HG03025 (cell line): Measurements from ENCODE around the gene TGM6.
"Not testable (repeated sequence)": the region's sequence is repeated elsewhere in the genome, so short reads cannot be mapped to it uniquely, and the experiment has no call there.

ENCODE experiments used
- ATAC-seq: cut with Tn5 transposase; IDR thresholded peaks from one replicate; pipeline ENCODE4 v1.9.1; 2021; ENCODE audit warnings: mild to moderate bottlenecking, moderate library complexity; ENCODE audit not compliant: unreplicated experiment, low FRiP score

Gene TGM6

DNA sequence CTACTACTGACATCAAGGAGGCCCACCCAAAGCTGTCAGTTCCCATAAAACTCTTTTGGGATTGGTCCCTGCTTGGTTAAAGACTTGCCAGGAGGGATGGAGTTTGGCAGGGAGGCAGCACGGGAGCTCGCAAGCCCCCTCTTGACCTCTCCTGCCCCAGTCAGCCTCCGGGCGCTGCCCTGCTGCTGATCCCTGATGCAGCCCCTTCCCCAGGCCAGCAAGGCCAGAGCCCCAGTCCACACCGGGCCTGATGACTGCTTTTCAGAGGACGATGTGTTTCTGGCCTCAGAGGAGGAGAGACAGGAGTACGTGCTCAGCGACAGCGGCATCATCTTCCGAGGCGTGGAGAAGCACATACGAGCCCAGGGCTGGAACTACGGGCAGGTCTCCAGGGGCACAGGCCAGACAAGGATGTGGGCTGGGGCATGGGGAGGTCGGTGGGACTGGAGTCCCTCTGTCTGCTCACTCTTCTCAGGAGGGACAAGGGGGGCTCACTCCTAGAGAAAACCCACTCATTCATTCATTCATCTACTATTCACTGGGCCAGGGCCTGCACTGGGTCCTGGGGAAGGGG lies 15.6 kb downstream of the TGM6 start:
- no peak for ATAC-seq

DNA sequence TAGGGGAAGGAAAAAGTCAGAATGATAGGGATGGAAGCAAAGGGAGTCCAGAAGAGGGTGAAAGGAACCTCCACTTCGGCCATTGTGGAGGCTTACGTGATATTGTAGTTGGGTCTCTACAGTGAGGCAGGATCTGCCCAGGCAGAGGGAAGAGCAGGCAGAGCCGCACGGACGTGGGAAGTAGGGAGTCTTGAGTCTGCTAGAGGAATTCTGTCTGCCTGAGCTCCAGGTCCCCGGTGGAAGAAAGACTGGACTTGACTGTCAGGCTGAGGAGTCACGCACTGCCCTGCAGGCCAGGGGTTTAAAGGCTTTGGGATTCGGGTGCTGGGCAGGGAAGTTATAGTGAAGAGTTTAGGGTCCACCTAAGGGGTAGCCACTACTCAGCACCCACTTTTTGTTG lies 16.4 kb downstream of the TGM6 start:
- ATAC-seq: no peak

DNA sequence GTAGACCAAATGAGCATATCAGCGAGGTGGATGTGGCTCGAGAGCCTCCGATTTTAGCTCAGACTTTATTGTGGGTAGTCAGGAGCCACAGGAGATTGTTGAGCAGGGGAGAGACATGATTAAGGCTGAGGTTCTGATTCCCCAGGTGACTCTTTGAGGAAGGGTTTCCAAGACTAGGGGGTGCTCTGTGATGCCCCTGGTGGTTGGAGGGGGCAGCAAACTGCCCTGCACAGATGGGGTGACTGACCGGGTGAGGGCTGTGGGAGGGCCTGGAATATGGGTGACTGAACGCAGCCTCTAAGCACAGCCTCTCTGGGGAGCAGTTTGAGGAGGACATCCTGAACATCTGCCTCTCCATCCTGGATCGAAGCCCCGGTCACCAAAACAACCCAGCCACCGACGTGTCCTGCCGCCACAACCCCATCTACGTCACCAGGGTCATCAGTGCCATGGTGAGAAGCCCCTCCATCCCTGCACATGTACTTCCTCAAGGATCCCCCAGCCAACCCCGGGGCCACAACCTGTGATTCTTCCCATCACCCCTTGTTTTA lies 17.0 kb downstream of the TGM6 start:
- no peak for ATAC-seq

GRCh38 chr20:2398449-2398848 lies 17.7 kb downstream of the TGM6 start:
- no peak for ATAC-seq

GRCh38 chr20:2399390-2399789 lies 18.7 kb downstream of the TGM6 start:
- no peak for ATAC-seq

DNA sequence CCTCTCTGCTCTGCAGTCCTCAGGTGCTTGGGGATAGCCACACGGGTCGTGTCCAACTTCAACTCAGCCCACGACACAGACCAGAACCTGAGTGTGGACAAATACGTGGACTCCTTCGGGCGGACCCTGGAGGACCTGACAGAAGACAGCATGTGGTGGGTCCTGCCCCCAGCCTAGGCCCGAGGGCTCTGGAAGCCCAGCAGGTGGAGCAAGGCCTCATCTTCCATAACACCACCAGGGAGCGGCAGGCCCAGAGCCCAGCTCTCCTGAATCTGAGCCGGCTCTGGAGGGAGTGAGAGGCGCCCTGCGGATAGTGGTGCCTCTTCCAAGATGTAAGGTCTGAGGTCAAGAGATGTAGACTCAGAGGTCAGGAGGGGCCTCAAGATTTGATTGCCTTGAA lies 19.6 kb downstream of the TGM6 start:
- no peak for ATAC-seq

DNA sequence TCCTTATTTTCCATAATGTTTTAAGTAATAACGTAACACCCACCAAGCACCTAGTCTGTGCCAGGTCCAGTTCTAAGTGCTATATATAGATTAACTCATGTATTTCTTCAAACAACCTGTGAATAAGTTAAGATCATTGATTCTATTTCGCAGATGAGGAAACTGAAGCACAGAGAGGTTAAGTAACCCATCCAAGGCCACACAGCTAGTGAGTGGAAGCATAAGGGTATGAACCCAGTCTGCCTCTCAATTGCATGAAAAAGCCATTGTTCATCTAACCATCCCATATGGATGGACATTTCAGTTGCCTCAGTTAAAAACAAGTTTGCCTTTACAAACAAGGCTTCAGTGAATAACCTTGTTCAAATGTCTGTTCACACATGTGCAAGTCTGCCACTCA lies 20.8 kb downstream of the TGM6 start:
- no peak for ATAC-seq

DNA sequence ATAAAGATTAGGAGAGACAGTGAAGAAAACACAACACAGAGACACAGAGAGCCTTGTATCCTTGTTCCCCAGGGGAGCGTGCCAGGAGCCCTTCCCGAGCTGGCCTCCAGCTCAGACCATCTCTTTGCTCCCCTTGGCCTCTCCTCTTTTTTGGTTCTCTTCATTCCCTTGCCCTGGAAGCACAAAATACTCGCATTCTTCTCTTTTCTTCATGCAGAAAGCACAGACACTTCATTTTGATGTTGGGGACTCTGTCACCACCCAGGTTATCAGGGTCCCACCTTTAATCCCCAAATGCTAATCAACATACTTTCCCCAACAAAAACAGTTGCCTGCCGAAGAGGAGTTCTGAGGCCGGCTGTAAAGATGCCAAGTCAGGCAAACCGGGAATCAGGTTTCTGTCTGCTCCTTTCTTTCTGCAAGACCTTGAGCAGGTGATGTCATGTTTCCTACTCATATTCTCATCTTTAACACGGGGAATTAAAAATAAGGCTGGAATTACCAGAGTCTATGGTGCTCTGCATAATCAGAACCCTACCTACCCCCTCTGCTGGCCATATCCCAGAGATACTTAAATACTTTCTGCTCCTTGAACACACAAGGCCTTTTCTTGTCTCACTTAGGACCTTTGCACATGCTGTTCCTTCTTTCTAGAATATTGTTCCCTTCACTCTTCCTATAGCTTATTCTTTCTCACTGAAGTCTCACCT lies 21.7 kb downstream of the TGM6 start:
- ATAC-seq: no peak

DNA sequence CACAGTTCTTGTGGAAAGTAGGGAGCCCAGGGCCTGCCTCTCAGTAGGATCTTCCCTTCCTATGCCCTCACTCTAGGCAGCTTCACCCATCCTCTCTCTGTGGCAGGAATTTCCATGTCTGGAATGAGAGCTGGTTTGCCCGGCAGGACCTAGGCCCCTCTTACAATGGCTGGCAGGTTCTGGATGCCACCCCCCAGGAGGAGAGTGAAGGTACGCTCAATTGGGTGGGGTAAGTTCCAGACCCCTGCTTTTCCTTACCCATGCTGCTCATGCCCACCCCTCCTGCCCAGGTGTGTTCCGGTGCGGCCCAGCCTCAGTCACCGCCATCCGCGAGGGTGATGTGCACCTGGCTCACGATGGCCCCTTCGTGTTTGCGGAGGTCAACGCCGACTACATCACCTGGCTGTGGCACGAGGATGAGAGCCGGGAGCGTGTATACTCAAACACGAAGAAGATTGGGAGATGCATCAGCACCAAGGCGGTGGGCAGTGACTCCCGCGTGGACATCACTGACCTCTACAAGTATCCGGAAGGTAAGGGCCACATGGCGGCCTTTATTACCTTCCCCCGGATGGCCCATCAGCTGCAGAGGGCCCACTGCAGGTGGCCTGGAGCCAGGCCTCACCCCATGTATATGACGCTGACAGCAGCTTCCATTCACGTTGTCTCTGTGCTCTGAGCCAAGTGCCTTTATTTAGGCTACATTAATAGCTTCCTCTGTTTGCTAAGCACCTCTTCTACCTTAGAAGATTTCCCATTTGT lies 22.8 kb downstream of the TGM6 start:
- no peak for ATAC-seq

- no peak for ATAC-seq
Observed at GRCh38 chr20:2405693-2406065, 25.0 kb downstream of the TGM6 start.

DNA sequence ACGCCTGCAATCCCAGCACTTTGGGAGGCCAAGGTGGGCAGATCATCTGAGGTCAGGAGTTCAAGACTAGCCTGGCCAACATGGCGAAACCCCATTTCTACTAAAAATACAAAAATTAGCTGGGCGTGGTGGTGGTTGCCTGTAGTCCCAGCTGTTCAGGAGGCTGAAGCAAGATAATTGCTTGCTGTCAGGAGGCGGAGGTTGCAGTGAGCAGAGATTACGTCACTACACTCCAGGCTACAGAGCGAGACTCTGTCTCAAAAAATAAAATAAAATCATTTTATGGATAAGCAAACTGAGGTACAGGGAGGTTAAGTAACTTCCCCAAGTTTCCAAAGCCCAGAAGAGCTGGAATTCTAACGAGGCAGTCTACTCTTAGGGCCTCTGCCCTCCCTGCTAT lies 26.7 kb downstream of the TGM6 start:
- not testable (repeated sequence) for ATAC-seq

DNA sequence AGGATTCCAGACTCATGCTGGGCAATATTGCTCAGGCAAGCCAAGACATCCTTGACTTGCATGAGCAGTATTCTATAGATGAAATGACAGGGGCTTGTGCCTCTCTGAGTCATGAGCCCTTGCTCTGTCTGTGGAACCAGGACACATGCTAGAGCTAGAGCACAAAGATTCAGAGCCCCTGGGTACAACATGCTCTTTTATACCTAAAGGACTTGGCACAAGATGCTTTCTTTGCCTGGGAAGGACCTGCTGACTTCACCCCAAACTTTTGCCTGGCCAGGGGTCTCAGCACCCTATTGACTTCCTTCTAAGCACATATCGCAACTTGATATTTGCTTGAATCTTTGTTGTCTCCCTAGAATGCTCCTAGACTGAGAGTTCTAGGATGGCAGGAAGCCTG lies 27.4 kb downstream of the TGM6 start:
- ATAC-seq: no peak

- no peak for ATAC-seq
Observed at GRCh38 chr20:2416541-2417212, 36.0 kb downstream of the TGM6 start.

GRCh38 chr20:2417213-2417541 lies 36.5 kb downstream of the TGM6 start:
- no peak for ATAC-seq

DNA sequence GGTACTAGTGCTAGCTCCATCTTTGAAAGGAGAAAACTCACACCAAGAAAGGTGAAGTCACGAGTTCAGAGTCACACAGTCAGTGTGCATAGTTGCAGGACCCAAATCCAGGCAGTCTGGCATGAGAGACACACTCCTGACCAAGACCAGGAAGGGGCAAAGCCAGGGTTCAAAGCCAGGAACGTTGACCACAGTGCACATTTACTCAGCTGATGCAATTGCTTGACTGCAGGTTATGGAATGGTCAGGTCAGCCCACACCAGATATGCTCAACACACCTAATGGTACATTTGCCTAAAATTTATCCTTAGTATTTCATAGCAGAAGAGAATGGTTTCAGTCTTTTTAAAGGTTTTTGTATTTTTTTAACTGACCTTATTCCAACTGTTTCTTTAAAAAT lies 37.7 kb downstream of the TGM6 start:
- ATAC-seq: no peak

DNA sequence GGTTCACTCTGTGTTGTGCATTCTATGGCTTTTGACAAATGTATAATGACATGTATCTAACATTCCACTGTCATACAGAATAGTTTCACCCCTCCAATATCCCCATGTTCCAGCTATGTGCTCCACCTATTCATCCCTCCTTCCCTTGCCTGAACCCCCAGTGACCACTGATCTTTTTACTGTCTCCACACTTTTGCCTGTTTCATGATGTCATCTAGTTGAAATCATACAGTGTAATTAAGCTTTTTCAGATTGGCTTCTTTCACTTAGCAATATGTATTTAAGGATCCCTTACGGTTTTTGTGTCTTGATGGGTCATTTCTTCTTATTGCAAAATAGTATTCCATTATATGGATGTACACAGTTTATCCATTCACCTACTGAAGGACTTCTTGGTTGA lies 39.8 kb downstream of the TGM6 start:
- no peak for ATAC-seq

- no peak for ATAC-seq
Observed at GRCh38 chr20:2421247-2421646, 40.5 kb downstream of the TGM6 start.

DNA sequence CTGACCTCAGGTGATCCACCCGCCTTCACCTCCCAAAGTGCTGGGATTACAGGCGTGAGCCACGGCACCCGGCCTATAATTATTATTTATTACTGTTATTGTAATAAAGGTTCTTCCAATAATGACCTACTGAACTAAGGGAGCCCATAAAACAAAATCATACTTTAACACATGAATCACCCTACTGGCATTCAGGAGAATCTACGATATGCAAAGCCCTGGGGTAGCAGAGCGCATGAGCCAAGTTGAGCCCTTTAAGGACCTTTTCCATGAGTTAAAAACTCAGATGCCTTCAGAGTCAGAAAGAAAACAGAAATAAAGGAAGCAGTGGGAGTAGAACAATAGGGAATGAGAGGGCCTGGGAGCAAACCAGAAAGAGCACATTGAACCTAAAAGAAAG lies 48.4 kb downstream of the TGM6 start:
- no peak for ATAC-seq

GRCh38 chr20:2430538-2430937 lies 49.8 kb downstream of the TGM6 start:
- ATAC-seq: no peak

DNA sequence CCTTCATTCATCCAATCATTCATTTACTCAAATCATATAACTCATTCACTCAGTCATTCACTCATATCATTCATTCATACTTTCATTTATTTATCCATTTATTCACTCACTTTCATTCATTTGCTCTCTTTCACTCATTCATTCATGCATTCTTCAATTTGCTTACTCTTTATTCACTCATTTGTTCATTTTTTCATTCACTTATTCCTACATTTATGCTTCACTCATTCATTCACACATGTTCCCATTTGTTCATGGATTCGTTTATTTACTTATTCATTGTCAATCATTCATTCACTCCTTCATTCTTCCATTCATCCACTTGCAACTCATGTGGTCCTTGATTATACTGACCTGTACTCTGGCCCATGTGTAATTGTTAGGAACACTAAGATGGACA lies 50.5 kb downstream of the TGM6 start:
- ATAC-seq: no peak

GRCh38 chr20:2446845-2447244 lies 66.1 kb downstream of the TGM6 start:
- ATAC-seq: no peak
